Panc1 (cell line): ENCODE data around the gene DIDO1. TPM values are rescaled to one million over a fixed set of nuclear protein-coding genes. Genes with fewer than 3 reads are reported as not detected.

Experiments used
- ATAC-seq: fragments of 200-7000 bp; cut with Tn5 transposase; 2 replicates; pipeline ENCODE4 v1.9.1; 2020; ENCODE audit warnings: mild to moderate bottlenecking, moderate library complexity
- BruUV-seq: library from RNA; stranded (reverse); fragments of 400-500 nt; replicated peaks from 2 replicates; lab custom pipeline; 2021; lab: Mats Ljungman, UMichigan
- CTCF ChIA-PET: fragments of 300-600 bp; sonication (Branson Sonifier 250); formaldehyde crosslinking; loops from one replicate; lab custom pipeline; 2022; ENCODE audit warnings: antibody characterized with exemption; lab: Charles Lee
- POLR2A ChIA-PET: fragments of 300-600 bp; sonication (Branson Sonifier 250); formaldehyde crosslinking; loops from one replicate; lab custom pipeline; 2022; ENCODE audit warnings: antibody characterized with exemption; lab: Charles Lee
- DNase-seq: peaks from one replicate; pipeline ENCODE4 v3.0.0-alpha.2; 2010; ENCODE audit warnings: low read depth, low spot score
- H3K27ac ChIP-seq: 2 replicates; pipeline ENCODE4 v1.5.1; 2011; ENCODE audit warnings: mild to moderate bottlenecking, low read length, inconsistent platforms
- H3K27me3 ChIP-seq: fragments of 200-500 bp; sonication (Bioruptor generic); 2 replicates; pipeline ENCODE4 v1.6.0; 2014; ENCODE audit warnings: low read length, inconsistent platforms; ENCODE audit not compliant: control insufficient read depth, insufficient read depth
- H3K36me3 ChIP-seq: fragments of 200-500 bp; sonication (Bioruptor generic); 2 replicates; pipeline ENCODE4 v1.5.1; 2014; ENCODE audit warnings: inconsistent platforms, mild to moderate bottlenecking, low read length, moderate library complexity; ENCODE audit not compliant: control insufficient read depth, insufficient read depth
- H3K4me1 ChIP-seq: 2 replicates; pipeline ENCODE4 v1.5.1; 2011; ENCODE audit warnings: inconsistent platforms, mild to moderate bottlenecking, low read length, moderate library complexity; ENCODE audit not compliant: control insufficient read depth, insufficient read depth
- H3K4me3 ChIP-seq, 2 experiments: 2 replicates each; pipeline ENCODE4 v1.5.1; 2011 to 2012; ENCODE audit warnings: low read depth in 2 of 2, low read length in 2 of 2, mild to moderate bottlenecking in 2 of 2, inconsistent platforms in 1 of 2, moderate library complexity in 1 of 2
- H3K9me3 ChIP-seq: fragments of 200-500 bp; sonication (Bioruptor generic); 2 replicates; pipeline ENCODE4 v1.5.1; 2014; ENCODE audit warnings: low read depth, mild to moderate bottlenecking, inconsistent platforms, low read length, moderate library complexity; ENCODE audit not compliant: control insufficient read depth, insufficient read depth
- POLR2AphosphoS5 ChIP-seq: IDR thresholded peaks from 2 replicates; pipeline ENCODE4 v1.6.1; 2012; ENCODE audit warnings: mild to moderate bottlenecking, low read depth, low read length, moderate library complexity
- SIN3A ChIP-seq: IDR thresholded peaks from 2 replicates; pipeline ENCODE4 v1.6.1; 2012; ENCODE audit warnings: low read depth, mild to moderate bottlenecking, low read length, moderate library complexity, borderline replicate concordance; ENCODE audit not compliant: insufficient read depth
- TCF7L2 ChIP-seq: IDR thresholded peaks from 2 replicates; pipeline ENCODE4 v1.6.1; 2011; ENCODE audit warnings: mild to moderate bottlenecking, low read depth, low read length, inconsistent platforms
- in situ Hi-C: cut with HindIII; loops from 2 replicates; pipeline ENCODE4 v1.10.0; 2016; ENCODE audit warnings: low sequenced_read_pairs, low pct_unique_long_range_greater_than_20kb
- intact Hi-C: fragments of 100-400 bp; cut with micrococcal nuclease; formaldehyde crosslinking; loops from one replicate; pipeline ENCODE4 v1.10.0; 2022; ENCODE audit not compliant: unreplicated experiment
- total RNA-seq: library from RNA; stranded (reverse); gene quantifications from one replicate; pipeline ENCODE4 v1.2.1, GENCODE V29; 2021; ENCODE audit not compliant: unreplicated experiment
- TF ChIP-seq, protein P1 (sequence below): fragments of 450-650 bp; IDR thresholded peaks from 2 replicates; pipeline ENCODE4 v1.5.1; 2017; ENCODE audit warnings: mild to moderate bottlenecking
- TF ChIP-seq, protein P2 (sequence below), 2 experiments: IDR thresholded peaks; 2 replicates each; pipeline ENCODE4 v1.6.1; 2011 to 2012; ENCODE audit warnings: low read depth in 2 of 2, control low read depth in 1 of 2, low read length in 1 of 2, mild to moderate bottlenecking in 1 of 2, moderate library complexity in 1 of 2; ENCODE audit not compliant: insufficient read depth in 1 of 2

The DIDO1 gene
- total RNA-seq, 1 experiment from 2014 or later = 57.3 TPM

DNA sequence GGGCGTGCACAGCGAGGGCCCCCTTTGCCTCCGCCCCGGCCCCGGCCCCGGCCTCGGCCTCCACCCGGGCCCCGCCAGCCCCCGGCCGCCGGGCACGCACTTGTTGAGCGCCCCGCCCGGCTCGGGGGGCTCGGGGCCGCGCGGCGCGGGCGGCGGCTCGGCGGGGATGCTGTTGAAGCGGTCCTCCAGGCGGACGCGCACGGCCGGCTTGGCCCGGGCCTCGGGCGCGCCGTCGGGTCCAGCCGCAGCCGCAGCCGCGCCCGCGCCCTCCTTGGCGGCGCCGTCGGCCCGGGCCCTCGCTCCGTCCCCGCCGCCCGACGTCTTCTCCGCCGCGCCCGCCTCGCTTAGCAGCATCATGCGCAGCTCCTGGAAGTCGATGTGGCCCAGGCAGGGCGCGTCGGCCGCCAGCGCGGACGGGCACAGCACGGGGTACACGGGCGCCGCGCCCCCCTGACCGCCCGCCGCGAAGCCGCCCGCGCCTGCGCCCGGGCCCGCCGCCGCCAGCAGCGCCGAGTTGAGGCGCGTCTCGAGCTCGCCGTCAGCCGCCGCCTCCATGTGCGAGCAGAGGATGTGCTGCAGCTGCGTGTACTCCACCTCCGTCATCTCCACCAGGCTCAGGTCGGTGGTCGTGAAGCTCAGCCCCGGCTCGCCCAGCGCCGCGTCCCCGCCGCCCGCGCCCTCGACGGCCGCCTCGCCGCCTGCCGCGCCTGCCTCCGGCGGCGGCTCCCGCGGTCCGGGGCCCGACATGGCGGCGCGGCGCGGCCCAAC lies 65.2 kb downstream of the DIDO1 start:
- intact Hi-C loops = no loop called here
- H3K27me3 ChIP-seq = no peaks in the 10 kb centered on the region
- CTCF ChIA-PET = interaction anchor here (0.6 kb wide), 1 partner anchor 39 kb away, joined by 3 read pairs; no protein-coding TSS in a partner anchor
- DNase-seq = no peak
- in situ Hi-C loops = no loop called here
- peak overlapping the region; percentile 57 to 66 for H3K4me3 ChIP-seq
- POLR2A ChIA-PET = no interaction called here
- H3K9me3 ChIP-seq = no peaks in the 10 kb centered on the region
- no TSS peak for BruUV-seq
- no peak overlapping the region for H3K27ac ChIP-seq
- peak; percentile 64 for ATAC-seq
- H3K4me1 ChIP-seq = peaks cover 12% of the 10 kb centered on the region
- H3K36me3 ChIP-seq = peaks cover 5% of the 10 kb centered on the region
- TF ChIP-seq, protein P1, sequence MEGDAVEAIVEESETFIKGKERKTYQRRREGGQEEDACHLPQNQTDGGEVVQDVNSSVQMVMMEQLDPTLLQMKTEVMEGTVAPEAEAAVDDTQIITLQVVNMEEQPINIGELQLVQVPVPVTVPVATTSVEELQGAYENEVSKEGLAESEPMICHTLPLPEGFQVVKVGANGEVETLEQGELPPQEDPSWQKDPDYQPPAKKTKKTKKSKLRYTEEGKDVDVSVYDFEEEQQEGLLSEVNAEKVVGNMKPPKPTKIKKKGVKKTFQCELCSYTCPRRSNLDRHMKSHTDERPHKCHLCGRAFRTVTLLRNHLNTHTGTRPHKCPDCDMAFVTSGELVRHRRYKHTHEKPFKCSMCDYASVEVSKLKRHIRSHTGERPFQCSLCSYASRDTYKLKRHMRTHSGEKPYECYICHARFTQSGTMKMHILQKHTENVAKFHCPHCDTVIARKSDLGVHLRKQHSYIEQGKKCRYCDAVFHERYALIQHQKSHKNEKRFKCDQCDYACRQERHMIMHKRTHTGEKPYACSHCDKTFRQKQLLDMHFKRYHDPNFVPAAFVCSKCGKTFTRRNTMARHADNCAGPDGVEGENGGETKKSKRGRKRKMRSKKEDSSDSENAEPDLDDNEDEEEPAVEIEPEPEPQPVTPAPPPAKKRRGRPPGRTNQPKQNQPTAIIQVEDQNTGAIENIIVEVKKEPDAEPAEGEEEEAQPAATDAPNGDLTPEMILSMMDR = no peak
- no peak for TF ChIP-seq TCF7L2
- 0 out of 2 replicates have a peak, but pooled peaks have one; percentile 40 for TF ChIP-seq SIN3A
- TF ChIP-seq POLR2AphosphoS5 = no peak
- TF ChIP-seq, protein P2, sequence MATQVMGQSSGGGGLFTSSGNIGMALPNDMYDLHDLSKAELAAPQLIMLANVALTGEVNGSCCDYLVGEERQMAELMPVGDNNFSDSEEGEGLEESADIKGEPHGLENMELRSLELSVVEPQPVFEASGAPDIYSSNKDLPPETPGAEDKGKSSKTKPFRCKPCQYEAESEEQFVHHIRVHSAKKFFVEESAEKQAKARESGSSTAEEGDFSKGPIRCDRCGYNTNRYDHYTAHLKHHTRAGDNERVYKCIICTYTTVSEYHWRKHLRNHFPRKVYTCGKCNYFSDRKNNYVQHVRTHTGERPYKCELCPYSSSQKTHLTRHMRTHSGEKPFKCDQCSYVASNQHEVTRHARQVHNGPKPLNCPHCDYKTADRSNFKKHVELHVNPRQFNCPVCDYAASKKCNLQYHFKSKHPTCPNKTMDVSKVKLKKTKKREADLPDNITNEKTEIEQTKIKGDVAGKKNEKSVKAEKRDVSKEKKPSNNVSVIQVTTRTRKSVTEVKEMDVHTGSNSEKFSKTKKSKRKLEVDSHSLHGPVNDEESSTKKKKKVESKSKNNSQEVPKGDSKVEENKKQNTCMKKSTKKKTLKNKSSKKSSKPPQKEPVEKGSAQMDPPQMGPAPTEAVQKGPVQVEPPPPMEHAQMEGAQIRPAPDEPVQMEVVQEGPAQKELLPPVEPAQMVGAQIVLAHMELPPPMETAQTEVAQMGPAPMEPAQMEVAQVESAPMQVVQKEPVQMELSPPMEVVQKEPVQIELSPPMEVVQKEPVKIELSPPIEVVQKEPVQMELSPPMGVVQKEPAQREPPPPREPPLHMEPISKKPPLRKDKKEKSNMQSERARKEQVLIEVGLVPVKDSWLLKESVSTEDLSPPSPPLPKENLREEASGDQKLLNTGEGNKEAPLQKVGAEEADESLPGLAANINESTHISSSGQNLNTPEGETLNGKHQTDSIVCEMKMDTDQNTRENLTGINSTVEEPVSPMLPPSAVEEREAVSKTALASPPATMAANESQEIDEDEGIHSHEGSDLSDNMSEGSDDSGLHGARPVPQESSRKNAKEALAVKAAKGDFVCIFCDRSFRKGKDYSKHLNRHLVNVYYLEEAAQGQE (IDR thresholded peaks at IDR 0.05; ENCODE audit: insufficient read depth in 1 of 2, low read depth in 2 of 2, low read length in 1 of 2) = no peak

DNA sequence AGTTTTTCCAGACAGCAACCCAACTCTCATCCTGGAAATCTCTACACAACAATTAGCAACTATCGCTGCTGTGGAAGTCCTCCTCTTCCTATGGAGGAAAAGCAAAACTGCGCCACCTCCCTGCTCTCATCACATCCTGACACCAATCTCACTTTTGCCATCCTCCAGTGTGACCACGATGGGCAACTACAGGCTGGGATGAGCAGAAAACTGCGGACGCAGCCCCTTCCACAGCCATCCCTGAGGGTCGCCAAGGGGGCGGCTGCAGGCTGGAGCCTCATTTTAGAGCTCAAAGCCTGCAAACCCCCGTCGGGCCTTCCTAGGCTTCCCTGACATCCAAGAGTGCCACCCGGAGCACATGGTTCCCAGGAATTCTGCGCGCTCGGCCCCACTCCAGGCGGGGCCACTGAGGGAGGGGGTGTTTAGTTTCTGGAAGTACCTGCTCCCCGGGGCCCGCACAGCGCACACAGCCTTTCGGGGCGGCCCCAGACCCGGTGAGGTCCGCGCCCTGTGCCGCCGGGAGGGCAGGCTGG lies 65.8 kb downstream of the DIDO1 start:
- intact Hi-C loops = no loop called here
- Histone ChIP-seq H3K27ac (peak overlapping the region; percentile 74), H3K4me3 (peak overlapping the region; percentile 57 to 66), H3K9me3 (no peaks in the 10 kb centered on the region), H3K36me3 (peaks cover 5% of the 10 kb centered on the region), H3K27me3 (no peaks in the 10 kb centered on the region), H3K4me1 (peaks cover 12% of the 10 kb centered on the region)
- peak; percentile 33 for ATAC-seq
- POLR2A ChIA-PET = no interaction called here
- no peak for DNase-seq
- in situ Hi-C loops = no loop called here
- CTCF ChIA-PET = interaction anchor here (0.9 kb wide), 1 partner anchor 38 kb away, joined by 7 read pairs; no protein-coding TSS in a partner anchor
- TF ChIP-seq, protein P1 = no peak
- no peak for TF ChIP-seq POLR2AphosphoS5
- TF ChIP-seq, protein P2 (IDR thresholded peaks at IDR 0.05; ENCODE audit: insufficient read depth in 1 of 2, low read depth in 2 of 2, low read length in 1 of 2) = no peak
- TF ChIP-seq TCF7L2 = no peak
- TF ChIP-seq SIN3A = no peak
- BruUV-seq = no TSS peak
